Pons (tissue), 1 donor: ENCODE data around the gene FAM216B.
"Not testable (repeated sequence)": the region's sequence is repeated elsewhere in the genome, so short reads cannot be mapped to it uniquely, and the experiment has no call there.

ENCODE experiments used
- DNase-seq: peaks from one replicate; pipeline ENCODE4 v3.0.0-alpha.2; 2016; ENCODE audit warnings: low spot score

FAM216B gene

DNA sequence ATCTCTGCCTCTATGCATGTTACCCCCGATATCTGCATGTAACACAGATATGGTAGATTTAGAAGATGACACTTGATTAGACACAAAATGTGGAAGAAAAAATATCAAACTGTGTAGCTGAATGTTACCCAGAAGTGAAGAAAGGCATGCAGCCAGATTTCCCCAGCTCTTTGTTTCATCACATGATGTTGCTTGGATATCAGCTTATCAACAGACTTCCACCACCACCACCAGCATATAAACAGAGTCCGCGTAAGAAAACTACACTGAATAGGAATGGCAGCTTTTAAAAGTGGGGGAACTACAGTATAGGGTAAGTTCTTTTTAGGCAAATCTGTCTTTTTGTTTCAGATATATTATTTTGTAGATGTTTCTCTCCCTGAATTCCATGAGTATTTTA is at the start of gene FAM216B:
Gene FAM216B, plus strand, starts transcription at position 233 of the 400 bp plus-strand sequence. CDS start 2,484 bp downstream, outside the sequence.
- DNase-seq, result no peak

DNA sequence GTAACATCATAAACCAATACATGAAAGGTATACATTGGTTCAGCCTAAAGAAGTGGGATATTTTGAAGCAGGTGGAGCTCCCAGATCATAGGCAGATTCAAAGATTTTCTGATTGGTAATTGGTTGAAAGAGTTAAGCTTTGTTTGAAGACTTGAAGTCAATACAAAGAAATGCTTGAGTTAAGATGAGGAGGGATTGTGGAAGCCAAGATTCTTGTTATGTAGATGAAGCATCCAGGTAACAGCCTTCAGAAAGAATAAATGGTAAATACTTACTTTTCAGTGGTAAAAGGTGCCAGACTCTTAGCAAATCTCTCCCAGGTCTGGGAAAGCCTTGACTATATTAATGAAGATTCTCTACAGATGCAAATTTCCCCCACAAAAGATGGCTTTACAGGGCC is 49.3 kb upstream of the FAM216B start:
- no peak for DNase-seq

DNA sequence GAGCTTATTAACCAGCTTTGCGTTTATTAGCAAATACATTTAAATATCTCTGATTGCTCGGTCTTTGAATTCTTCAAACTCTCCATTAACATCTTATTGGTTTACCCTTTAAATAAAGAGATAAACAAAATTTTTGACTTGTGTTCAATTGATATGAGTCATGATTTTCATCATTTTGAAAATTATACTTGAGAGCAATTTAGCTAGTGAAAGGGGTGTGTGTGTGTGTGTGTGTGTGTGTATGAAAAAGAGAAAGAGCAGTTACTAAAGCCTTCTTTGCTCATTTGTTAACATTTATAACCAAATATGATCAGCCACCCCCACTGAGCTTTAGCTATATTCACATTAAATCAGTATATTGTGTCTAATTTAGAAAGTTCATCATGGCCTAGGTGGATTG is 48.3 kb upstream of the FAM216B start:
- no peak for DNase-seq

DNA sequence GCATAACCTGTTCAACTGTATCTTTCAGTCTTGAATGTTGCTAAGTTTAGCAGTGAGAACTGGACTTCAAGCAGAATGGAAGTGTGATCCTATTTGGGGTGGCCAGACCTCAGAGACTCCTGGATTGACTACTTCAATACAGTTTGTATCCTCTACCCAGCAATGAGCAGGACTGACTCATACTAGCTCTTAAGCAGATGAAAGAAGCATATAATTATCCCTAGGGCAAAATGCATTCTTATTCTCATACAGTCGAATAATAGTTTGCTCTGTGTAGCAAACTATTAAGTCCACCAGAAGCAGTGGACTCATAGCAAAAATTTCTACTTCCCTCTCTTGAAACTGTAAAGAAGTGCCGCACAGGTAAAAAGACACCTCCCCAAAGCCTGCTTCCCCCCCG is 46.4 kb upstream of the FAM216B start:
- DNase-seq, result no peak

DNA sequence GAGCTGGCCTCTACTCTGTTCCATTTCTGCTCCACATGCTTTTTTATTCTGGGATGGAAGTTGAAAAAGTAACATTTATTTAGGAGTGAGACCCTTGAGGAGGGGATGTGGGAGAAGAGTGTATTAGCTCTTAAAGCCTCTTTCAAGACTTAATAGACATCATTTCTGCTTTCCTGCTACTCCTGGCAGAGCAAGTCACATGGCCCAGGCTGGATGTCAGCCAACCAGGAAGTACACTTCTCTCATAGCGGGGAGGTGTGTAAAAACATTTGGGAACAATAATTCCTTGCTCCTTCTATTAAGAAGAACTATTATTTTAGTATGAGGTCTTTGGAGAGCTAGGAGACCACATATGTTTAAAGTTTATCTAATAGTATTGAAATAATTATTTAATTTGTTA is 40.6 kb upstream of the FAM216B start:
- DNase-seq, result peak; percentile 42

DNA sequence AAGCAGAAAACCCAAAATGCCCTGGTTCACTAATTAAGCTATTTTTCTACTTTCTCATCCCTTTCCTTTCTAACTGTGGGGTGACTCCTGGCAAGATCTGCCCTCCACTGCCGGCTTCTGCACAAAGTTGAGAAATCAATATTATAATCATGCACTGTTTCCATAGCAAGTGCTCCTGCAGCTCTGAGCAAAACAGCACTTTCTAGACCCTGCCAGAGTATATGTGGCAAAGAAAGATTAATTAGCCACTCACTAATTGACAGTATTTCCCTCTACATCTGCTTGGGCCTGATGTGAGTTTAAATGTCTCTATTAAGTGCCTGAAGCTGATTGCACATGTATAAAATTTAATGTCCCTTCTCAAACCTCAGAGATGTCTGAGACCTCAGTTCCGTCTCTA is 39.5 kb upstream of the FAM216B start:
- DNase-seq, result no peak

DNA sequence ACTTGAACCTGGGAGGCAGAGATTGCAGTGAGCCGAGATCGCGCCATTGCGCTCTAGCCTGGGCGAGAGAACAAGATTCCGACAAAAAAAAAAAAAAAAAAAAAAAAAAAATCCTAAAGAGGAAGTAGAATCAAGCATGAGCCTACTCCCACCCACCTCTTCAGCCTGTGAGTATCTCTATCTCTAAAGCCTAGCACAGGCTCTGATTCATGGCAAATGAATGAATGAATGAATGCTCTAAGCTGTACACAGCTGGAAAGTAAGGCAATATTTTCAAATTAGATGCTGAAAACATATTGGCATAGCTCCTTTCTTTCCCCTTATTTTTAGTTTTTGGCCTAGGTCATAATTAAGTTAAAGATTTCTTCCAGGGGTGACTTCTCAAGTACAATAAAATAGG is 35.7 kb upstream of the FAM216B start:
- no peak for DNase-seq

DNA sequence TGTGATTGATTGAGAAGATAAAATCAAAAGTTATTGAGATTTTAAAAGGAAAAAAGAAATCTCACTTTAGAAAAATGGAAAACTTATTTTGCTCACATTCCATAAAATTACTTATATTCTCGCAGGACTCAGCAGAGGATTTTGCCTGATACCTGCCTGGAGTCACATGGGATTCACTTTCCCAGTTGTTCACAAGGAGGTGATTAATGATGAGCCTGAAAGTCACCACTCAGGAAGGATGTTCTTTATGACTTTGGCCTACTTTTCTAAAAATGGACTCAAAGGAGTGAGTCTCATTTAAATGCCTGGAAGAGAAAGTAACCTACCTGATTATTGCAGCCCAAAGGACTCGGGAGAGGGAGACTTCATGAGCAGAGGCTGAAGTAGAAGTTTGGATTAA is 34.5 kb upstream of the FAM216B start:
- DNase-seq, result no peak

DNA sequence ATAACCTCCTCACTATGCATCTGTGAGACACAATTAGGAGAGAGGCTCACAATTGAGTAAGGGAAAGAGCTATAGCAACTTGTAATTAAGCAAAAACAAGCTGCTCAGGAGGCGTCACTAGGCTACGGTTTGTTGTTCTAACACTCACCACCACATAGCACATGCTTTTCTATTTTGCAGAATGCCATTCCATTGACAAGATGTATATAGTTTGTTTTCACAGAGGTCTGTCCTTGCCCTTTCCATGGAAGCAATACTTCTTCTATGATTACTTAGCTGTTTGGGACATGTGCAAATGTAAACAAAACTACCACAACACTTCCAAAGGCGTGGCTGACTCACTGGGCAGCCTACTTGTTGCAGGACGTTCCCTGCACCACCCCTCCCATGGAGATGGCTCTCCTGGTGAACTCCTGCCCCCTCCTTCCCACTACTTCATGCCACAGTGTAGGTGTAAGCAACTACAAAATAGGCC is 33.9 kb upstream of the FAM216B start:
- no peak for DNase-seq

DNA sequence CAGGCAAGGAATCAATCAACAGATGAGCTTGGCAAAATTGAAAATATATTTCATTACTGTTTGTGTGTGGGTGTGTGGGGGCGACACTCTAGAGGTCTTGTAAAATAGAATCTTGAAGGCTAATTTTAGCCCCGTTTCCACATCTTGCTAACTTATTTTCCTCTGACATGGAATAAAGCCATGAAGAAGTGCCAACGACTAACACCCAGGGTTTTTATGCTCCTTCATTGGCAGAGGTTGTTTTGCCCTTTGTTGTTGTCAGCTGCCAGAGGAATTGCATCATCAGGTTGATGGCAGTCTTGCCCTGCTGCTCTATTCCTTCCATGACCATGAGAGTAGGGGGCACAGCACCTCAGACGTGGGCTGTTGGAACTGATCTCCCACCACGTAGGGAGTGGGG is 30.6 kb upstream of the FAM216B start:
- no peak for DNase-seq

DNA sequence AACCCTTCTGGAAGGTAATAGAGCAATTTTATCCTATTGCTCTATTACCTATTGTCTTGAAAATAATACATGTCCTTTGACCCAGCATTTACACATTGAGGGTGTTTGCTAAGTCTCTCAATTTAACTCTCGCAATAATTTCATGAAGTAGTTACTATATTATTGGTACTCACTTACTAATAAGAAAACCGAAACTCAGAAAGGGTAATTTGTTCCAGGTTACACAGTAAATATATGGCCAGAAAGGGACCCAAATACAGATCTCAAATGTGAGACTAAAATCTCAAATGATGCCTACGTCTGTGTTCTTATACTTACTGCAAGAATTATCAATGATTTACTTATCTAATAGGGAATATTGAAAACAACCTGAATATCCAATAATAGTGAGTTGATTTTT is 29.7 kb upstream of the FAM216B start:
- no peak for DNase-seq

DNA sequence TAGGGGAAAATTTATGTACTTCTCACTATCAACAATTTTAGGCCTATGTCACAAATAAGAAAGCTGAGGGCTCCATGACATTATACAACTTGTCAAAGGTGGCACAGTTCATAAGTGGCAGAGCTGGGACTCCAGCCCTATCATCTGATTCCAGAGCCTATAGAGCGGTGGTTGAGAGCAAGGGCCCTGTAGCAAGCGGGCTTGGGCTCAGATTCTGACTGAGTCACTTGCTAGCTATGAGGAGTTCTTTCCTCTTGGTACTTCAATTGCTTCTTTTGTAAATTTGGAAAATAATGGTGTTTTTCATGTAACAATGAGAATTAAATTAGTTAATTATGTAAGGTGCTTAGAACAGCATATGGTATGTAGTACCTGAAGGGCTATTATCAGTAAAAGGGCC is 28.7 kb upstream of the FAM216B start:
- no peak for DNase-seq

DNA sequence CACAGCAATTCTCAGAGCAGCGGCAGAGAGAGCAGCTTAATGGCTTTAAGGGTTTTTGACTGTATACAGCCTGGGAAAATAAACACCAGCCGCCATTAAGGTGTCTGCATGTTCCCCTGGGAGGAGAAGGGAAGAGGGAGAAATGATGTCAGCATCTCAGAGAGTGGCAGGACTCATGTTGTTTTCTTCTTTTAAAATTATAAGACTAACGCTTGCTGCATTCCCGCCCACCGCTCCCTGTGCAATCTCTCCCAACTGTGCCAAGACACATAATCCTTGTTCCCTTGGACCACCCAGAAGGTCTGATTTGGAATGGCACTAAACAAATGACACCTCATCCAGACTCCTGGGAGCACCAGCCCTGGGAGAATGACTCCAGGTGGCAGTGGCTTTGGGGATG is 27.7 kb upstream of the FAM216B start:
- no peak for DNase-seq

DNA sequence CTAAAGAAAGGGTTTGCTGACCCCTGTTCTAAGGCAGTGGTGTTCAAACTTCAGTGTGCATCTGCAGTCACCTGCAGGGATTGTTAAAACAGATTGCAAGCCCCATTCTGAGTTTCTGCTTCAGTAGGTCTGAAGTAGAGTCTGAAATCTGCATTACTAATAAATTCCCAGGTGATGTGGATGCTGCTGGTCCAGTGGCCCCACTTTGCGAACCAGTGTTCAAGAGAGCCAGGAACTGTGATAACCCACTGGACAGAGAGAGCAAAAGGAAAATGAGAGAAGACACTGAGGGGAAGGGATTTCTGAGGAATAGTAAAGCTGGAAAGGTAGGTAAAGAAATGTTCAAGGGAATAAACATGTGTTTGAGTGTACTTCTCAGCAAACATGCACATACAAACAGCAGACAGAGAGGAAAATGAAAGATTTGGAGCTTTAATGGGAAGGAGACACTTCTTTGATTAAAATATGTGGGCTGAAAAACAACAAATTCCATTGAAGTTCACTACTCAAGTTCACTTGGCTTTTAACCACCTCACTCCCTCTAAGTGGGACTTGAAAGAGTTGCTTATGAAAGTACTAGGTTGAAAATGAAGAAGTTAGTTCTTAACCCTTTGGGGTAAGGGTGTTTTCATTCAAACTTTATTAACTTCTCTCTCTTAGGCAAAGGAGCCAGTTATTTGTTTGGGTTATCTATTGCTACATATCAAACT is 26.4 kb upstream of the FAM216B start:
- no peak for DNase-seq

DNA sequence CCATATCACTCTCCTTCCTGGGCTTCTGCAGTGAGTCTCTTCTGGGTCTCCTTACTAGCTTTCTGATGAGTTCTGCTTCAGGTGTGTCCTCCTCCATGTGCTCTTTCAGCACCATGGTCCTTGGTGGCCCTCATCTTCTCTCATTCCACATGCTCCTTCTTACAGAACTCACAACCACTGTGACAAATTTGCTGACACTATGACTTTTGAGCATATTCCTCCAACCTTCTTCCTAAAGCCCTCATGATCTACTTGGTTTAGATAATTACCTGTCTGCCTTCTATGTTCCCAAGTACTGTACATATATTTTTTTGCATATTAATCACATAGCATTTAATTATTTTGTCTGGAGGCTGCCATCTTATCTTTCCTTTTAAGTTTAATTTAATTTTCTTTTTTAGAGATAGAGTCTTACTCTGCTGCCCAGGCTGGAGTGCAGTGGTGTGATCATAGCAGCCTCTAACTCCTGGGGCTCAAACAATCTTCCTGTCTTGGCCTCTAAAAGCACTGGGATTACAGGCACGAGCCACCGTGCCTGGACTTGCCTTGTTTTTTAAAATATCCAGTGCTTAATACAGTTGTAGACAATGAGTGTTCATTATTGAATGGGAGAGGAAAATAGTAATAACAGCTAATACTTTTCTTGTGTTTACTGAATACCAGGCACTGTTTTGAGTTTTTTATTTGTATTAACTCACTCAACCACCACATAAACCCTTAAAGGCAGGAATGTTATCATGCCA is 23.5 kb upstream of the FAM216B start:
- DNase-seq, result no peak

DNA sequence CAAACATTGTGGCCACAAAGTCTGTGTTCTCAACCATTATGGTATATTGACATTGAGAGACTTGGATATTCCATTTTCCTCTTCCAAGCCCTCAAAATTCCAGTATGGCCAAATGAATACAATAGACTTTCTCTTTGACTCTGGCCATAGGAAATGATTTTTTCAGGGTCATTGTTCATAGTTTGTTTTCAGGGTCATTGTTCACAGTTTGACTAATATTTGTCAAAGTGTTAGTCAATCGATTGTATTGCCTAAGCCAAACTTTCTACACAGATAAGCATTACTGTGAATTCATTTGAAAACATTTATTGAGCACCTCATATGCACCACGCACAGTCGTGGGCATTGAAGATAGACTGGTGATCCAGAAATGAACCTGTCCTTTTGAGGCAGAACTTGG is 22.9 kb upstream of the FAM216B start:
- no peak for DNase-seq

DNA sequence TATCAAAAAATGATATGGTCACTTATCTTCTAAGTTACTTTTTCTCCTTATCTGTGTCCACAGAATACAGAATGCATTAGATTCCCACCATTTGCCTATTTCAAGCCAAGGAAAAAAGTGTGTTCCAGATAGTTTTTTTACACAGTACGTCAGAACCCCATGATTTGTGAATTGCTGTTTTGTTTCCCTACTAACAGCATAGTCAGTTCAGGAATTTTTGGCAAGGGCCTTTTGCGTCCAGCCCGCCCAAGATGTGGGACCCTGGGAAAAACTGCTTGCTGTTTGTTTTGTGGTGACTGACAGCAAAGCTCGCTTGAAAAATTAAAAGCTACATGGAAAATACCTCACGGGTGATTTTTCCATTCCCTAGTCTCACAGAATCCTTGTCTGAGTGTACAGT is 20.4 kb upstream of the FAM216B start:
- DNase-seq, result no peak

DNA sequence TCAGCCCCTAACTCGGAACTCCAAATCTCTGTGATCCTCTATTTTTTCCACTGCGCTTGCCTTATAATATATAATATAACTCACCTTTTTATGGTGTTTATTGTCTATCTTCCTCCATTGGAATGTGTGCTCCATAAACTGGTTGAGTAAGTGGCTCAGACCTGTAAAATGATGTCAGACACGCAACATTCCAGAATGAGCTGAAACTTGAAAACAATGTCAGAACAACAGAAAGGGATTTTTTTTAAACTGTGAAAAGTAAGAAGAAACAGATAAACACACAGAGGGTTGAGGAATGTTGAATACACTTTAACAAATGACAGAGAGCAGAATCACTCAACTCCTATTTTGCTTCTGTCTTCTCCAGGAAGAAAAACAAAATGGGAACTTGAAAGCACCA is 19.1 kb upstream of the FAM216B start:
- DNase-seq, result no peak

DNA sequence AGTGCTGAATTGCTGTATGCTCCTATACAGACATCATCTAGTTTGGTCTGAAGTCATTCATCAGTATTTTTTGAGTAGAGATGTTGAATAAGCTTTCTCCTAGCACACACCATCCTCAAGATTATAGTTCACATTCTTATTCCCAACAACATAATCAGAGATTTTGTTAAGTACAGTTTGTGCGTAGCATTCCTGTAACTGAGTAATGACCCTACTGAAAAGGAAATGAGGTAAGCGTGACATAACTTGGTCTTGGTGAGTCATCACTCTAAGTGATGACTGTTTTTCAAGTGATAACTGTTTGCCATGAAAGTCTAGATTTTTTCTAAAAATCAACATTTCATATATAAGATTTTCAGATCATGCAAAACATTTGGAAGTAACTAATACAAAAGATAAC is 18.5 kb upstream of the FAM216B start:
- no peak for DNase-seq

DNA sequence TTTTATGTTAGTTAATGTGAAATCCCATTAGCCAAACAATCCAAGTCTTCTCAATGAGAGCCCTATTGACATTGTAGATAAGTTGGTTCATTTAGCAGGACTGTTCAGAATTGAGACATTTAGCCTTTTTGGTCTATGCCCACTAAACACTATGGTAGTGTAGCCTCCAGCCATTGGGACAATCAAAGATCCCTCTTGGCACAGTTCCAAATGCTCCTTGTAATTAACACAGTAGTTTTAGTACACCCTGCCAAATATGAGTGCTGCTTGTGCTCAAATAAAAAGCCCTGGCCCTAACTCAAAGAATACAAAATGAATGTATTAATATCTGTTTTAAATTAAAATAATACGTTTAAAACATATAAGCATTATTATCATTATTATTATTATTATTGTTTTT is 15.4 kb upstream of the FAM216B start:
- DNase-seq, result no peak

DNA sequence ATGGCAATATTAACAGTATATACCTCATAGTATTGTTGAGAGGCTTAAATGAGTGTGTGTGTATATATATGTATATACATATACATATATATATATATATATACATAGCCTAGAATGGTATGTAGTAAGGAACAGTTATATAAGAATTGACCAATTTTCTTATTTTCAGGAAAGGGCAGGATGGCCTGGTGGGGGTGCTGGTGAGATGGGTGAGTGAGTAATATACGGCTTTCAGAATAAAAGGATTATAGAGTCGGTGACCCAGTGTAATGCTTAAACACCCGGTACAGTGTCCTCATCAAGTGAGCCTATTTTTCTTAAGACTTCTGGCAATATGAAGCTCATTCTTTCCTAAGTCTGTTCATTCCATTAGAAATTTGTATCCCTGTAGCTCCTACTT is 11.7 kb upstream of the FAM216B start:
- no peak for DNase-seq

DNA sequence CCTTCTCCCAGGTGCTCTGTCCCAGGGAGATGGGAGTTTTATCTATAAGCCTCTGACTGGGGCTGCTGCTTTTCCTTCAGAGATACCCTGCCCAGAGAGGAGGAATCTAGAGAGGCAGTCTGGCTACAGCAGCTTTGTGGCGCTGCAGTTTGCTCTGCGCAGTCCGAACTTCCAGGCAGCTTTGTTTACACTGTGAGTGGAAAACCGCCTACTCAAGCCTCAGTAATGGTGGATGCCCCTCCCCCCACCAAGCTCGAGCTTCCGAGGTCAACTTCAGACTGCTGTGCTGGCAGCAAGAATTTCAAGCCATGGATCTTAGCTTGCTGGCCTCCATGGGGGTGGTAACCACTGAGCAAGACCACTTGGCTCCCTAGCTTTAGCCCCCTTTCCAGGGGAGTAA is 4.8 kb upstream of the FAM216B start:
- DNase-seq, result not testable (repeated sequence)

DNA sequence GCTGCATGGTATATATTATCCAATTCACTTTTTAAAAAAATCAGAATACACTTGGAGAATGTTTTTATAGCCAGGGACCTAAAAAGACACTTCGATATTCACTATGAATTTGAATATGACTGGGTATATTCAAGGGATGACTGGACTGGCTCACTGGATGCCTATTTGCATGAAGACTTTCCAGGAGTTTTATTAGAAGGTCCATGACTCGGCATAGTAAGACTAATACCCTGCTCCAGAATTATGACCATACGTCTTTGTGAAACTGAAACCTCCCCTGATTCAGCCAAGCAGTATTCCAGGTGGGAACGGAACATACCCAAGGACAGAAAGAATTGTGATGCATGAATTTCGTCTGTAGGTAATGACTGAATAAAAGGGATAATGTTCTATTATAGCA is 3.9 kb upstream of the FAM216B start:
- DNase-seq, result no peak

DNA sequence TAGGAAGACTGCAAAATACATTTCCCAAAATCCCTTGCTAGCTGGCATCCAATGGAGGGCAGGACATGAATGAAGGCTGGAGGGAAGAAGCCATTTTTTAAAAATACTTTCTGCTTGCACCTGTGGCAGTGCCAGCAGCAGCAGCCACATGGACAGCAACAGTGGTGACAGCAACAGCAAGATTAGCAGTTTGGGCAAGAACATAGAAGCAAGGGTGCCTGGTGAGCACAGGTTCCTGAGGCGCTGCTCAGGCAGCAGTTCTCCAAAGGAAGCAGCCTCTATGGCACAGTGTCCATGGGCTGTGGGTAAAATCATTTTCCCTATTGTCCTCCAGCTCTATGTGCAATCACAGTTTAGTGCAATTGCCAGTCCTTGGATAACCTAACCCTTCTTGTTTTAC is 1.3 kb upstream of the FAM216B start:
- DNase-seq, result no peak
